Endothelial cell of umbilical vein (primary cell): ENCODE results near the gene ALG2. TPM values are rescaled to one million over a fixed set of nuclear protein-coding genes. Genes with fewer than 3 reads are reported as not detected.

Source experiments
- BruUV-seq: library from RNA; stranded (reverse); fragments of 400-500 nt; replicated peaks from 2 replicates; lab custom pipeline; 2021; lab: Mats Ljungman, UMichigan
- CTCF ChIA-PET: fragments of 300-600, 350-600 bp; sonication (Branson Sonifier 250); formaldehyde crosslinking; loops from one replicate; lab custom pipeline; 2021; ENCODE audit warnings: antibody characterized with exemption, inconsistent platforms; lab: Charles Lee
- POLR2A ChIA-PET: fragments of 300-600, 350-600 bp; sonication (Branson Sonifier 250); formaldehyde crosslinking; loops from one replicate; lab custom pipeline; 2021; ENCODE audit warnings: antibody characterized with exemption, inconsistent platforms; lab: Charles Lee
- DNase-seq: peaks from one replicate; pipeline ENCODE4 v3.0.0-alpha.2; 2011; ENCODE audit warnings: low read depth, low spot score
- FAIRE-seq: peaks from 2 replicates; lab custom pipeline; 2011; peaks lifted over from hg19 to GRCh38; lab: Jason Lieb, UNC
- H2AFZ ChIP-seq: 2 replicates; pipeline ENCODE4 v1.6.0; 2012; ENCODE audit warnings: low read depth, low read length, control low read depth, inconsistent platforms
- H3K27ac ChIP-seq: 2 replicates; pipeline ENCODE4 v1.5.1; 2011; ENCODE audit warnings: low read depth, mild to moderate bottlenecking, control low read depth, low read length, moderate library complexity; ENCODE audit not compliant: insufficient read depth
- H3K27me3 ChIP-seq, 2 experiments: 2 replicates each; pipeline versions ENCODE4 v1.6.0 to v1.6.1; 2011; ENCODE audit warnings: low read length in 2 of 2, mixed read lengths in 1 of 2; ENCODE audit not compliant: control insufficient read depth in 2 of 2, insufficient read depth in 2 of 2
- H3K36me3 ChIP-seq, 2 experiments: 2 replicates in 1 of 2; 3 replicates in 1 of 2; pipeline ENCODE4 v1.5.1; 2011; ENCODE audit warnings: low read length in 2 of 2, mild to moderate bottlenecking in 1 of 2, moderate library complexity in 1 of 2; ENCODE audit not compliant: control insufficient read depth in 2 of 2, insufficient read depth in 2 of 2; ENCODE audit errors: extremely low read depth in 1 of 2
- H3K4me1 ChIP-seq: 3 replicates; pipeline ENCODE4 v1.5.1; 2011; ENCODE audit warnings: mild to moderate bottlenecking, low read length; ENCODE audit not compliant: control insufficient read depth, insufficient read depth; ENCODE audit errors: extremely low read depth
- H3K4me2 ChIP-seq: 2 replicates; pipeline ENCODE4 v1.6.1; 2011; ENCODE audit warnings: low read length, control low read depth, mixed read lengths; ENCODE audit not compliant: insufficient read depth
- H3K4me3 ChIP-seq, 3 experiments: fragments of 200-600 bp in 1 of 3; sonication (generic), shearing (Covaris generic) in 1 of 3; replicated peaks in 1 of 3; 2 replicates each; pipeline ENCODE4 v1.5.1; 2011 to 2016; ENCODE audit warnings: control low read depth in 3 of 3, low read length in 3 of 3, mild to moderate bottlenecking in 2 of 3, inconsistent platforms in 1 of 3, low read depth in 1 of 3, moderate library complexity in 1 of 3; ENCODE audit not compliant: insufficient read depth in 1 of 3
- H3K79me2 ChIP-seq: 2 replicates; pipeline ENCODE4 v1.6.0; 2012; ENCODE audit warnings: low read length, inconsistent platforms; ENCODE audit not compliant: control insufficient read depth, insufficient read depth
- H3K9ac ChIP-seq: replicated peaks from 2 replicates; pipeline ENCODE3; 2011; ENCODE audit warnings: low read length, control low read depth; ENCODE audit not compliant: insufficient read depth; ENCODE audit errors: extremely low read depth
- H3K9me1 ChIP-seq: replicated peaks from 3 replicates; pipeline ENCODE4 v1.6.0; 2011; ENCODE audit warnings: mild to moderate bottlenecking, low read length; ENCODE audit not compliant: control insufficient read depth, insufficient read depth; ENCODE audit errors: extremely low read depth
- H3K9me3 ChIP-seq: replicated peaks from 2 replicates; pipeline ENCODE4 v1.5.1; 2012; ENCODE audit warnings: low read length, inconsistent platforms; ENCODE audit not compliant: control insufficient read depth, insufficient read depth
- H4K20me1 ChIP-seq: replicated peaks from 2 replicates; pipeline ENCODE3; 2011; ENCODE audit warnings: mild to moderate bottlenecking, low read length; ENCODE audit not compliant: control insufficient read depth, insufficient read depth; ENCODE audit errors: extremely low read depth
- CTCF ChIP-seq, 2 donors: IDR thresholded peaks; 1 replicate in 1 of 2; 2 replicates in 1 of 2; pipeline ENCODE4 v1.5.1; 2011; ENCODE audit warnings: low read length in 2 of 2, mild to moderate bottlenecking in 2 of 2, moderate library complexity in 2 of 2, control low read depth in 1 of 2, inconsistent platforms in 1 of 2, low read depth in 1 of 2; ENCODE audit not compliant: insufficient read depth in 1 of 2; ENCODE audit errors: extremely low read depth in 1 of 2
- EZH2 ChIP-seq: IDR thresholded peaks from 2 replicates; pipeline ENCODE4 v1.6.1; 2012; ENCODE audit warnings: borderline replicate concordance, low read depth, mild to moderate bottlenecking, moderate library complexity, low read length, inconsistent platforms; ENCODE audit not compliant: severe bottlenecking
- FOS ChIP-seq: IDR thresholded peaks from 2 replicates; pipeline ENCODE4 v1.6.1; 2011; ENCODE audit warnings: mild to moderate bottlenecking, low read length, moderate library complexity, borderline replicate concordance; ENCODE audit not compliant: insufficient read depth
- GATA2 ChIP-seq: IDR thresholded peaks from 2 replicates; pipeline ENCODE4 v1.7.0; 2011; ENCODE audit warnings: low read depth, mild to moderate bottlenecking, moderate library complexity, mixed read lengths, low read length; ENCODE audit not compliant: insufficient read length, insufficient read depth
- JUN ChIP-seq: IDR thresholded peaks from 2 replicates; pipeline ENCODE4 v1.6.1; 2011; ENCODE audit warnings: borderline replicate concordance, low read depth; ENCODE audit not compliant: insufficient read length, insufficient read depth
- MYC ChIP-seq: IDR thresholded peaks from one replicate; pipeline ENCODE4 v1.6.1; 2011; ENCODE audit warnings: mild to moderate bottlenecking, low read depth, low read length
- POLR2A ChIP-seq: IDR thresholded peaks from 2 replicates; pipeline ENCODE4 v1.6.1; 2012; ENCODE audit warnings: low read depth, mild to moderate bottlenecking, control low read depth, low read length
- POLR2AphosphoS5 ChIP-seq: IDR thresholded peaks from 2 replicates; pipeline ENCODE4 v1.6.1; 2012; ENCODE audit warnings: low read depth, mild to moderate bottlenecking, control low read depth, low read length, moderate library complexity; ENCODE audit not compliant: insufficient read depth
- dilution Hi-C: fragments of 300-500 bp; cut with MboI; formaldehyde crosslinking; loops from one replicate; pipeline ENCODE4 v1.15.0; 2019; ENCODE audit warnings: low sequenced_read_pairs; ENCODE audit not compliant: extremely low pct_ligation_motif_present
- intact Hi-C: fragments of 100-400 bp; cut with micrococcal nuclease; formaldehyde crosslinking; loops from one replicate; pipeline ENCODE4 v1.10.0; 2022
- polyA plus RNA-seq, 4 experiments: library from polyadenylated mRNA; depleted of rRNA in 3 of 4; stranded (reverse) in 3 of 4; unstranded in 1 of 4; fragments of >200 nt; gene quantifications; 2 replicates each; pipeline versions ENCODE4 v1.2.1 to v1.2.3, GENCODE V29; 2011 to 2012; ENCODE audit warnings: missing spikeins in 1 of 4
- total RNA-seq: library from RNA; stranded (reverse); gene quantifications from 2 replicates; pipeline ENCODE4 v1.2.3, GENCODE V29; 2021
- TF ChIP-seq, protein P1 (sequence below): IDR thresholded peaks from 2 replicates; pipeline ENCODE4 v1.6.1; 2011; ENCODE audit not compliant: insufficient read depth, insufficient read length

Gene ALG2
- total and polyA plus RNA-seq, 2 donors (not counting 3 experiments of a cell fraction or from before 2014, with no cell fraction given) = 32.4 to 40.7 TPM

- Histone ChIP-seq H2AFZ (no peak overlapping the region), H3K9me1 (no peaks in the 10 kb centered on the region), H3K4me2 (no peak overlapping the region), H3K4me1 (no peaks in the 10 kb centered on the region), H3K36me3 (no peaks in the 10 kb centered on the region), H3K27ac (no peak overlapping the region), H3K9ac (no peak overlapping the region), H3K27me3 (peaks cover 4 to 5% of the 10 kb centered on the region in 2 experiments), H3K79me2 (no peaks in the 10 kb centered on the region), H3K4me3 (no peak overlapping the region), H3K9me3 (no peaks in the 10 kb centered on the region), H4K20me1 (no peaks in the 10 kb centered on the region)
- FAIRE-seq (no peak), DNase-seq (no peak)
- ChIA-PET POLR2A (no interaction called here), CTCF (interaction anchor here (1.0 to 1.6 kb wide), 4 partner anchors 11 to 732 kb away, joined by 3 to 4 read pairs (median 3); no protein-coding TSS in a partner anchor)
- no TSS peak for BruUV-seq
- TF ChIP-seq EZH2 = no peak
- TF ChIP-seq MYC = no peak
- TF ChIP-seq FOS = no peak
- TF ChIP-seq JUN = no peak
- no peak for TF ChIP-seq POLR2A
- TF ChIP-seq, protein P1, sequence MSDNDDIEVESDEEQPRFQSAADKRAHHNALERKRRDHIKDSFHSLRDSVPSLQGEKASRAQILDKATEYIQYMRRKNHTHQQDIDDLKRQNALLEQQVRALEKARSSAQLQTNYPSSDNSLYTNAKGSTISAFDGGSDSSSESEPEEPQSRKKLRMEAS = no peak
- TF ChIP-seq GATA2 = no peak
- no peak for TF ChIP-seq POLR2AphosphoS5
- no peak for TF ChIP-seq CTCF (IDR thresholded peaks at IDR 0.05; ENCODE audit: extremely low read depth in 1 of 2, insufficient read depth in 1 of 2, low read depth in 1 of 2, low read length in 2 of 2)
- intact Hi-C loops = no loop called here
- dilution Hi-C loops = no loop called here
Observed at GRCh38 chr9:99173570-99174504, 47.9 kb downstream of the ALG2 start.
